ENCODE data around the gene CEP19.

CEP19 gene

DNA sequence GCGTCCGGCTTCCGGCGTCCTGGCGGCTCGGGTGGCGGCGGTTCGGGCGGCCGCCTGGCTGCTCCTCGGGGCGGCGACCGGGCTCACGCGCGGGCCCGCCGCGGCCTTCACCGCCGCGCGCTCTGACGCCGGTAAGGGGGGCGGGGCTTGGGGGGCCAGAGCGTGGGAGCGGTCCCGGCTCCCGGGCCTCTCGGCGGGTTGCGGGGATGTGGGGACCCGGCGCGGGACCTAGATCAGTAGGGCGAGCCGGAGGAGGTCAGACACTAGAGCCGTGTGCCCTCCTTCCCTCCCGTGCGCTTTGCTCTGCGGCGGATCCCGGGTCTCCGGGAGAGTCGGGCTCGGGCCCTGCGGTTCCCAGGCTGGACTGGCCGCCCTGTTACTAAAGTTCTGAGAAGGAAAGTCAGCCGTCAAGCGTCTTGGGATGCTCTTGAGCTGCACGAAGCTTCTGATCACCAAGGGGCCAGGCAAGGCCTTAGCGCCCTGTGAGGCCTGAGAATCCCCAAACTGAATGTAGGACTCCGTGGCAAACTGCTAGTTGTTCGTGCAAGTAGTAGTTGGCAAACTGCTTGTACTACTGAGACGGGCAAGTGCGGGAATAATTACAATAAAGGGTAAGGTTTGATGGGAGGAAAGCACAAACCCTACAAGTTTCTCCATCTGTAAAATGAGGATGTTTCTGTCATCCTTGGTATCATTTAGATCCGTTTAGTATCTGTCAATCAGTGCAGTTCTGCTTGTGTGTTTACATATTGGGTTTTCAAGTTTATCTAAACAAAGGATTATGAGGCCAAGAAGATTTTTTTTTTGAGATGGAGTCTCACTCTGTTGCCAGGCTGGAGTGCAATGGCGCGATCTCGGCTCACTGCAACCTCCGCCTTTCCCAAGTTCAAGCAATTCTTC, 714 bp upstream of the CEP19 start:
- no peak for DNase-seq (ENCODE audit: low read depth, low spot score)
- peak overlapping the region; percentile 69 for H3K27ac ChIP-seq

DNA sequence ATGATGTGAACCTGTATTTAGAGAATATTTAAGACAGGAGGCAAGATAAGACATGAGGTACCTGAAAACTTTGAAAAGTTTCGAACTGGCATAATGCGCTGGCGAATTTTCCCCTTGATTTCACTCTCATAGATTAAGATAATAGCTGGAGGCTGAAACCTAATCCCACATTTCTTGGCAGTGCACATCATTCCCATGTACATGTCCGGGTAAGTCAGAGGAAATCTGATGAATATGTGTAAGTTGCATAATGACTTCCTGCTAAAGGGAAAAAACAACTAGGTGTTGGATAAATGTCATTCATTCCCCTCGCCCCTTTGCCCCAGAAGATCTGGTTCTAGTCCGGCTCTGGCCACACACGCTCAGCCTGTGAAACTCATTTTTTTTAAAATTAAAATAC, 3.6 kb downstream of the CEP19 start:
- H3K27ac ChIP-seq, result peak overlapping the region; percentile 43
- no peak for DNase-seq (ENCODE audit: low read depth, low spot score)

DNA sequence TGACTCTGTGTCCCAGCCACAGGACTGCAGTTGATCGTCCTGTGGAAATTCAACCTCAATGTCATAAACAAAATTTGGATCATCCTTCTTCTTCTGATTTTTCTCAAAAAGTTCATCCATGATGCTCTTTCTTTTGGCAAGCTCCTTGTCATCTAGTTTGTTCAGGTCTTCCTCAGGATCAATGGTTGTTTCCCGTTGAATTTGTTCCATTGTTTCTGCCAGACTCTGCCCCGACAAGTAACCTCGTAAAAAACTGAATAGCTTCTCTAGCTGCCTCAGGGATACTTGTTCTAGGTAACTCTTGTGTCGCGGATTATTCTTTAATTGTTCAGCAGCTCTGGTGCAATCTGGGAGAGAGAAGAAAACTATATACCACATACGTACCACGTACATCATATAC, 4.5 kb downstream of the CEP19 start:
- peak overlapping the region; percentile 43 for H3K27ac ChIP-seq
- DNase-seq (ENCODE audit: low read depth, low spot score), result no peak

DNA sequence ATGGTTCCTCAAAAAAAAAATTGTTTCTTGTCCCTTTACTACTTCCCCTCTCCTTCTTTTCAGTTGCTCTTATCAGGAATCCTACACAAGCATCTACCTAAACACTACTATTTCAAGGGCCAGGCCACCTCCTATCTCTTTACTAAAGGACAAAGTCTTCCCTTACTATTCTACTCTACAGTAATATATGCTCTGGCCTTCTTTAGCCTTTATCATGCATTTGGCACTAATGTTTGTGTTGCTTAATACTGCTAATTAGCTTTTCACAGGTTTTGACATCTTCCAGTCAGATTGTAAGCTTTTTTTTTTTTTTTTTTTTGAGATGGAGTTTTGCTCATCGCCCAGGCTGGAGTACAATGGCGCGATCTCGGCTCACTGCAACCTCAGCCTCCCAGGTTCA, 5.3 kb downstream of the CEP19 start:
- no peak overlapping the region for H3K27ac ChIP-seq

DNA sequence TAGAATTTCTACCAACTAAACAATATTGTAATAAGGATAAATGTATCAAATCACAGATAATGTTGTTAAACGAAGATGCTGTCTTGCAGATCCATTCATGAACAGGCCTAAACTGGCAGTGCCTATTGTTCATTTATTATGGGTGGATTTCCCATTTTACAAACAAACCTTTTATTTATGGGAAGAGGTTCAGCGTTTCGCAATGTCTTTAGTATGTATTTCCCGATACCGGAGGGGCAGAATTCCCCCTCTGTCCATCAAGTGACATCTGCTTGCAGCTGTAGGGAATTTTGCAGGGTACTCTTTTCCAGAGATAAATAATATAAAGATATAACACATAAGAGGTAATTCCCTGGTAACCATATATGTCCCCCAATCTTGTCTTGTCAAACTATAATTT, 5.7 kb downstream of the CEP19 start:
- H3K27ac ChIP-seq, result no peak overlapping the region

More for the DNA sequence above, 5.3 kb downstream of the CEP19 start:
- DNase-seq (ENCODE audit: low read depth, low spot score), result no peak

DNA sequence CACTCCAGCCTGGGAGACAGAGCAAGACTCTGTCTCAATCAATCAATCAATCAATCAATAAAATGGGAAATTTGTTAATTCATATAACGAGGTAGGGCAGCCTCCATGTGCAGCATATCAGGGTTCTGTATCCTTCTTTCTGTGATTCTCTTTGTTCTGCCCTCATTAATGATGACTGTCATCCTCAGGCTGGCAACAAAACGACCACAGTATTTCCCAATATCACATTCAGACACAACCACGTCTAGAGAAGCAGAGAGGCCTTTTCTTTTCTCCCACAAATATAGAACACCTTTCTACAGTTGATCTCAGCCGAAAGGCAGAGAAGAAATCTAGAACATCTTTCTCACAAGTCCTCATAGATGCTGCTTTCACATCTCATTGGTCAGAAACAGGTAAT, 11.2 kb downstream of the CEP19 start:
- no peak overlapping the region for H3K27ac ChIP-seq
- DNase-seq (ENCODE audit: low read depth, low spot score), result no peak

More for the DNA sequence above, 5.7 kb downstream of the CEP19 start:
- no peak for DNase-seq (ENCODE audit: low read depth, low spot score)

DNA sequence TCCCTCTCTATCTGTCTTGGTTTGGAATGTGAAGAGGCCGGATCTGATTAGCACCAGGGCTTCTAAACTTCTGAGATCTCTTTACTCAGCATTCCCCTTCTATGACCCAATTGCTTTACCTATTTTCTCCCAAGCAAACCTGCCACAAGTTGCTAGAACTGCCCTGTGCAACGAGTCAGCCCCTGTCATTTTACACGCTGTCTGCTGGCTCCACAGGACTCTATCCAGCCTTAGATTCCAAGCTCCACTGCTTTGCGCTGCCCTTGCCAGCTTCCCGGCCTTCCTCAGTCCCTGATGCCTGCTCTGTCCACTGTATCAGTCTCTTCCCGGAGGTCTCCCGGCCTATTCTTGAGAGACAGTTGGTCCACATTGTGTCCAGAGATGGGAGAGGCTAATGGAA, 12.3 kb downstream of the CEP19 start:
- no peak for DNase-seq (ENCODE audit: low read depth, low spot score)
- no peak overlapping the region for H3K27ac ChIP-seq

DNA sequence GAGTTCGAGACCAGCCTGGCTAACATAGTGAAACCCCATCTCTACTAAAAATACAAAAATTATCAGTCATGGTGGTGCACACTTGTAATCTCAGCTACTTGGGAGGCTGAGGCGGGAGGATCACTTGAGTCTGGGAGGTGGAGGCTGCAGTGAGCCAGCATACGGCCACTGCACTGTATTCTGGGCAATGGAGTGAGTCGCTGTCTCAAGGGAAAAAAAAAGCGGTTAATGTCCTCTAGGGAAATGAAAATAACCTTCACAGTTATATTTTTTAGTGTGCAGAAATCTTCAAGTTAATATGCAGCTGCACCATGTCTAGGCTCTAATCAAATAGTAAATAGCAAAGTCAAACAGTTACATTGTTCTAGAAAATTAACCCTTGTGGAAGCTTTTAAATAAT, 14.8 kb downstream of the CEP19 start:
- H3K27ac ChIP-seq, result no peak overlapping the region
- no peak for DNase-seq (ENCODE audit: low read depth, low spot score)

DNA sequence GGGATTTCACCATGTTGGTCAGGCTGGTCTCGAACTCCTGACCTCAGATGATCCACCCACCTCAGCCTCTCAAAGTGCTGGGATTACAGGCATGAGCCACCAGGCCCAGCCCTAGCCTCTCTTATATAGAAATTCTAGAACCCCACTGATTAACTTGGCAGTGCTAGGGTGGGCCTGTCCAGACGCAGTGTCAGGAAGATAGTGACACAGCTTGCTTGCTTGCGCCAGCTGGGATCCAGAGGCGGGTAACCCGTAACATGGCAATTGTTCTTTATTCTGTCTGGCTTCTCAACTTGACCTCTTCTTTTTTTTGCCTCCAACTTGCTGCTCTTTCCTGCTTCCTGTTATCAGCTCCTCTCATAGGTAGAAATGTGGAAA, 16.2 kb downstream of the CEP19 start:
- no peak for DNase-seq (ENCODE audit: low read depth, low spot score)
- H3K27ac ChIP-seq, result no peak overlapping the region

DNA sequence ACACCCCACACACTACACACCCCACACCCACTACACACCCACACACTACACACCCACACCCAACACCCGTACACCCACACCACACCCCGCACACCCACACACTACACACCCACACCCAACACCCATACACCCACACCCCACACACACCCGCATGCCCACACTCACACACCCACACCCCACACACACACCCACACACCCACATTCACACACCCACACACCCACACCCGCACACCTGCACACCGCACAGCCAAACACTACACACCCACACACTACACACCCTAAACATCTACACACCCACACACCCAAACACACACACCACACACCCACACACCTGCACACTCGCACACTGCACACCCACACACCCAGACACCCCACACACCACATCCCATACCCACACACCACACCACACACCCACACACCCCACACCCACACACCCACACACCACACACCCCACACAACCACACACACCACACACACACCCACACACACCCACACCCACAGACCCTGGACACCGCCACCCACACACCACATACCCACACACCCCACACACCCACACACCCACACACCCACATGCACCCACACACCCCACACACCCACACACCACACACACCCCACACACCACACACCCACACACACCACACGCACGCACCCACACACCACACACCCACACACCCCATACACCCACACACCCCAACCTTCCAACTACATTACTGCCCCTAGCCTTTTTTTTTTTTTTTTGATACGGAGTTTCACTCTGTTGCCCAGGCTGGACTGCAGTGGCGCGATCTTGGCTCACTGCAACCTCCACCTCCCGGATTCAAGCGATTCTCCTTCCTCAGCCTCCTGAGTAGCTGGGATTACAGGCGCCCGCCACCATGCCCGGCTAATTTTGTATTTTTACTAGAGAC, 16.9 kb downstream of the CEP19 start:
- no peak overlapping the region for H3K27ac ChIP-seq
- no peak for DNase-seq (ENCODE audit: low read depth, low spot score)

DNA sequence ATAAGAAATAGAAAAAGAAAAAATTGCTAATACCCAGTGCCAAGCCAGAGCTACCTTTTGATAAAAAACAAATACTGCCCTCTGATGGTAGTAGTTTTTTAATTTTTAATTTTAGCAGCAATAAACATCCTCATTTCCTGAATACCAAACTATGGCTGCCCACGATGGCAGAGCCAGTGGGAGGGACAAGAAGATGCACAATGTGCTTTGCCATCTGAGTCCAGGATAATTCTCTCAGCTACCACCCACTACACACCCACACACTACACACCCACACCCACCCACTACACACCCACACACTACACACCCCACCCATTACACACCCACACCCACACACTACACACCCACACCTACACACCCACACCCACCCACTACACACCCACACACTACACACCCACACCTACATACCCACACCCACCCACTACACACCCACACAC, 17.8 kb downstream of the CEP19 start:
- DNase-seq (ENCODE audit: low read depth, low spot score), result no peak
- no peak overlapping the region for H3K27ac ChIP-seq

DNA sequence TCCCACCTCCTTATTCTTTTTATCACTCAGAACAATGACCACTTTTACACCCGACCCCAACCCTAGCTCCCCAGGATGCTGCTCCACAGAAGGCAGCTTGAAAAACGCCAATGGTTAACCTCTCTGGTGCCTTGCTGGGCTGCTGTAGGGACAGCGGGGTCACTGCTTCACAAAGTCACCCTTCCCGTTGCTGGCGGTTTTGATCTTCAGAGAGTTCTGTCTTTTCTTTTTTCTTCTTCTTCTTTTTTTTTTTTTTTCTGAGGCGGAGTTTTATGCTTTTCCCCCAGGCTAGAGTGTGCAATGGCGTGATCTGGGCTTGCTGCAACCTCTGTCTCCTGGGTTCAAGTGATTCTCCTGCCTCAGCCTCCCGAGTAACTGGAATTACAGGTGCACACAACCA, 20.7 kb downstream of the CEP19 start:
- DNase-seq (ENCODE audit: low read depth, low spot score), result no peak

DNA sequence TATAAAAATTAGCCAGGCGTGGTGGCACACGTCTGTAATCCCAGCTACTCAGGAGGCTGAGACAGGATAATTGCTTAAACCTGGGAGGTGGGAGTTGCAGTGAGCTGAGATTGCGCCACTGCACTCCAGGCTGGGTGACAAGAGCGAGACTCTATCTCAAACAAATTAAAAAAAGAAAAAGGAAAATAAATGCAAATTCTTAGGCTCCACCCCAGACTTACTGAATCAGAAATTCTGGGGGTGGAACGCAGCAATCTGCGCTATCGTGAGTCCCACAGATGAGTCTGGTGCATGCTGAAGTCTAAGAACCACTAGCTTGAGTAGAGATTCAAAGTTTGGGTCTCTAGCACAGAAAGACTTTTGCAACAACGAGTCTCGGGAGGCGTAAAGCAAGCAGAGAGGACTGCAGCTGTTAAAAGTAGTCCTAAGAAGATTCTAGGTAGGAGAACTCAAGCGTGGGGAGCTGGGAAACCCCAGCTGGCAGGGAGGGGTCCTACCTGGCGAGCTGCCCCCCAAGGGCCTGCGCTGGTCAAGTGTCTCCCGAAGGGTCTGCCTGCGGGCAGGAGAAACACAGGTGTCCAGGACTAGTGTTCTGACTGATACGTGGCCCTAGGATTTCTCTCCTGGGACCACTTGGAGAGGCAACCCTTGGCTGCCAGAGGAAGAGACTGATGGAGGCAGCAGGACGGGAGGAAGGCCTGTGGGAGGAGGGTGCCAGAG, 21.9 kb downstream of the CEP19 start:
- no peak for DNase-seq (ENCODE audit: low read depth, low spot score)

More for the DNA sequence above, 20.7 kb downstream of the CEP19 start:
- no peak overlapping the region for H3K27ac ChIP-seq

DNA sequence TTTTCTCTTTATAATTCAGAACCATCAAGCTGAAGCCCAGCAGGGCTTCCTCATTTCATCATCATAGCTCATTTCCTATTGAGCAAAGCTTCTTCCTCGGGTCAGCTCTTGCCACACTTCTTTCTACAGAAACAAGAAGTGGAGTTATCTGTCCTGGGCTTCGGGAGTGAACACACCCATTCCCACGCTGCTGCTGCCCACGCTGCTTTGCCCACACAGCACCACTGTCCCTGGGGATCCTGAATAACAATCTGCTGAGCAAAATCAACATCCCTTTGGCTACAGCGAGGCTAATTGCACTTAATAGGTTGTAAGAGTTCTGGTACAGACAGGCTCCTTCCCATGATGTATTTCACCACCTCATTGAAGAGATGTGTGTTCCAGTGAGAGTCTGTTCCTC, 23.7 kb downstream of the CEP19 start:
- H3K27ac ChIP-seq, result peak overlapping the region; percentile 44
- no peak for DNase-seq (ENCODE audit: low read depth, low spot score)

More for the DNA sequence above, 21.9 kb downstream of the CEP19 start:
- no peak overlapping the region for H3K27ac ChIP-seq

DNA sequence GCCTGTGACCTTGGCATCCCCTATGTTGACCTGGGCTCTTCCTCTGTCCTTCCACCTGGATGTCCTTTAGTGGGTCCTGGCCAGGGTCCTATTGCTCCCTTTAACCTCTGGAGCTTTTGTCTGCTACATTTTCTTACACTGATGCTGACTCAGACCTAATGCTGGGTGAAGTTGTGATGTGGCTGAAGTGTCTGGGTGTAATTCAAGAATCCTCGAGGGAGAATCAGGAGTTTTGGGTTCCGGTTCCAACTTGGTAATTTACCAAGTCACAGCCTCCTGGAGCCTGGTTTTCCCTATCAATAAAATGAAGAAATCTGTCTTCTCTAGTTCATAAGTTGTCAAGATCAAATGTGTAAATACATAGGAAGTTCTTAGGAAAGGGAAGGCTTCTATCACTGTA, 25.6 kb downstream of the CEP19 start:
- DNase-seq (ENCODE audit: low read depth, low spot score), result no peak
- no peak overlapping the region for H3K27ac ChIP-seq

DNA sequence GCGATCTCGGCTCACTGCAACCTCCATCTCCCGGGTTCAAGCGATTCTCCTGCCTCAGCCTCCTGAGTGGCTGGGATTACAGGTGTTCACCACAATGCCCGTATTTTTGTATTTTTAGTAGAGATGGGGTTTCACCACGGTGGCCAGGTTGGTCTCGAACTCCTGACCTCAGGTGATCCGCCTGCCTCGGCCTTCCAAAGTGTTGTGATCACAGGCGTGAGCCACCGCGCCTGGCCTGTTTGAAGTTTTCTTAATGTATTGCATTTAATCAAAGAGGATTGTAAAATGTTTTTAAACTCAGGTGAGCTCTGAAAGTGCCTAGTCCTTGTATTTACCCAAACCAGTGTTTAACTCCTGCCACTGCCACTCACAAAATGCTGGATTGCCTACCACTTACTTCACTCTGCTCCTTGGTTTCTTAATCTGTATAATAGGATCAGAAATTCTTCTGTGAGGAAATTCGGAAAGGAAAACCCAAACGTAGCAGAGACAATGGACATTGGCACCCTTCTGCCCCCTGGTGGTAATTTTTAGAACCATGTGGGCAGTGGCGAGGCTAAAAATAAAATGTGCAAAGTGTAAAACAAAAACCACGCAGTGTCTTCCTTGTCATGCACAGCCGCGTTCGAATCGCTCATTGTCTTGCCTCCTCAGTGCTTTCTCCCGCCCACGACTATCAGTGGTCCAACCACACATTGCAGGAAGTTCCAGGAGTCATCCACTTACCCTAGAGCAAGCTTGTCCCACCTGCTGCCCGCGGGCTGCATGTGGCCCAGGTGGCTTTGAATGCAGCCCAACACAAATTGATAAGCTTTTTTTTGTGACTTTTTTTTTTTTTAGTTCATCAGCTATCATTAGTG, 27.3 kb downstream of the CEP19 start:
- H3K27ac ChIP-seq, result no peak overlapping the region
- no peak for DNase-seq (ENCODE audit: low read depth, low spot score)

DNA sequence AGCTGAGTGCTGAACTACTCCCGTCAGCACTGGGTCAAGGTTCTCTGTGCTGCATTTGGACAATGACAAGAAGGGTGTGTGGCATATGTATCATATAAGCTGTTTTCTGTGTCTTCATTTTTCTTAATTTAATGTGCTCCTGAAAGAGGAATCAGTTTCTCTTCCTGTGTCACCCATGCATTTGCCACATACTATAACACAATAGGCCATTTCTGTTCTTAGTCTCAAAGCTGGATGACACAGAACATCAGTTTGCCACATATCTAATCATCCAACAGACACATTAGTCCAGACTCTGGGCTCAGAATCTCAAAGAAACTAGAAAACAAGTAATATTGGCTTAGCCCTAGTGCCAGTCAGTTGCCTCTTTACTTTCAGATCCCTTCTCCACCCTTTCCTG, 34.1 kb downstream of the CEP19 start:
- DNase-seq (ENCODE audit: low read depth, low spot score), result no peak
- H3K27ac ChIP-seq, result no peak overlapping the region

DNA sequence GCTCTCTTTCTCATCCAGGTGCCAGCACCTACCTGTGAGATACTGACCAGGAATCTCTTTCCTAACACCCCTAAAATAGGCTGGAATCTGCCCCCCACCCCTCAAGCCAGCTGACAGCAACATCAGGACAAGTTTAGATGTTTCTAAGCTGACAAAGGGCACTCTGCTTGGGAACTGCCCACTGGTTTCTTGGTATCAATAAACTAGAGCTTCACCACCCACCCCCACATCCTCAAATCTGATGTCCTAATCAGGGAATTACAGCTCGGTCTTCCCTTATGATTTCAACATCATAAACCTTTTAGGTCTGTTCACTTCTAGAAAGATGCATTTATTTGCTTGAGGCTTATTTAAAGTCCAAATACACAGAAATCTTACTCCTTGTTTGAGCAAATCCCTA, 34.7 kb downstream of the CEP19 start:
- DNase-seq (ENCODE audit: low read depth, low spot score), result no peak
- no peak overlapping the region for H3K27ac ChIP-seq

DNA sequence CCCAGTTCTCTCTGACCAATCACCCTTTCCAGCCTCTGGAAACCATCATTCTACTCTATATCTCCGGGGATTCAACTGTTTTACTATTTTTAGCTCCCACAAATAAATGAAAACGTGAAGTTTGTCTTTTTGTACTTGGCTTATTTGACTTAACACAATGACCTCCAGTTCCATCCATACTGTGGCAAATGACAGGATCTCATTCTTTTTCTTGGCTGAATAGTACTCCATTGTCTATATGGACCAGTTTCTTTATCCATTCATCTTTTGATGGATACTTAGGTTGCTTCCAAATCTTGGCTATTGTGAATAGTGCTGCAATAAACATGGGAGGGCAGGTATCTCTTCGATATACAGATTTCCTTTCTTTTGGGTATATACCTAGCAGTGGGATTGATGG, 38.4 kb downstream of the CEP19 start:
- H3K27ac ChIP-seq, result no peak overlapping the region
- no peak for DNase-seq (ENCODE audit: low read depth, low spot score)

DNA sequence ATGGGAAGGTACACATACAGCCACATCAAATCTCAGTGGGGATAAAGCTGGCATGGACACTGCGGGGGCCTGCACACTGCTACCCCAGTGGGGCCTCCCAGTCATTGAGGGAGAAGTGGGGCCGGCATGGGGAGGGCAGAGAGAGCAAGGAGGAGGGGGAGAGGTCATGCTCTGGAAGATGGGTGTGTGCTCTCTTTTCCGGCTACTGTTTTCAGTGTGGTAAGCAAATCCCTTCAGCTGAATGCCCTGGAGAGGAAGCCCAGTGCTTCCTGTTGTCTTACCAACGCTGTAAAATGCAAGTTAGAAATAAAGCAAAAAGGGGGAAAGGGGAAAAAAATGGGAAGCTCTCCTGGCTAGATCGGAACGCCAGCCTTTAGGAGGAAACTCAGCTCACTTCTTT, 41.7 kb downstream of the CEP19 start:
- DNase-seq (ENCODE audit: low read depth, low spot score), result no peak
- H3K27ac ChIP-seq, result no peak overlapping the region

Data from epithelial cell of prostate (primary cell).